Measurements from ENCODE around the gene FAM135A.
A peak's percentile ranks its signal among the peaks of the same experiment; 100 is the strongest.
"Not testable (repeated sequence)": the region's sequence is repeated elsewhere in the genome, so short reads cannot be mapped to it uniquely, and the experiment has no call there.

The FAM135A gene

GRCh38 chr6:70396796-70397729, 16.2 kb upstream of the FAM135A start:
- DNase-seq: no peak

GRCh38 chr6:70398783-70399728, 14.3 kb upstream of the FAM135A start:
- DNase-seq: no peak

GRCh38 chr6:70404658-70405057, 8.7 kb upstream of the FAM135A start:
- no peak for DNase-seq

DNA sequence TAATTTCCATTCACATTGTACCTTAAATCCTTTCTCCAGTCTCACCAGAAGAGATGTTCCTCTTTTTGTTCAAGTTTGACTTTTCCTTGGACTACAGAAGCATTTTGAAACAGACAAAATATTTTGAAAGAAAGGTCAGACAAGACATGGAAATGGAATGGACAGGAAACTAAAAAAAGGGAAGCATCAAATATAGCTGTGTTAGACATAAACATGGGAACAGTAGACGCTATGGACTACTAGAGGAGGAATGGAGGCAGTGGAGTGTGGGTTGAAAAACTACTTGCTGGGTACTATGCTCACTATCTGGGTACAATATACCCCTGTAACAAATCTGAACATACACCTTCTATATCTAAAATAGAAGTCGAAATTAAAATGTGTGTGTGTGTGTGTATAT, 4.1 kb upstream of the FAM135A start:
- no peak for DNase-seq

- DNase-seq: no peak
Measured at GRCh38 chr6:70411542-70412251, 1.6 kb upstream of the FAM135A start.

DNA sequence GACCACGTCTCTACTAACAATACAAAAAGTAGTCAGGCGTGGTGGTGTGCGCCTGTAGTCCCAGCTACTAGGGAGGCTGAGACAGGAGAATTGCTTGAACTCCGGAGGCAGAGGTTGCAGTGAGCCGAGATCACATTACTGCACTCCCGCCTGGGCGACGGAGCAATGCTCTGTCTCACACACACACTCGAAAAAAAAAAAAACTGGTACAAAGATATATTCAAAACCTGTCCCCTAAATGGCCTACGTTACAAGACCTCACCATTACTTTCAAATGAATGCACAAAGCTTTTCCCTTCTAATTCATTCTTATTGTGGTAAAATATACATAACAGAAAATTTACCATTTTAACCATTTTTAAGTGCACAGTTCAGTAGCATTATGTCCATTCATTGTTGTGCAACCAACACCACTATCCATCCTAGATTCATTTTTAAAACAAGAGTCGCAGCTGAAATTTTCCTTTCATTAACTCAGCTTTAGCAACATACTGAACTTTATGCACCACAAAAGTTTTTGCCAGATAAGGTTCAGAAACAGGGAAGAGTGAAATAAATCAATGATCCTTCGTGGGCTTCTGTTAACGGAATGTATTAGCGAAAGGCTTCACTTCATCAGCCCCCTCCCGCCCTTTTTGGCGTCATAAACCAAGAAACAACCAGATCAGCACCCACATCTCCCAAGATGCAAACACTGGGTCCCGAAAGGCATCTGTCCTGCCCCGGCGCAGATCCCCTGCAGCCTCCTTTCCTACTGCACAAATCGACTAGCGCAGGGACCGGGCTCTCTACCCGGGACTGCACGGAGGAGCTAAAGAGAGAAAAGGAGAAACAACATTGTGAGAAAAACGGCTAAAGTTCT, 825 bp upstream of the FAM135A start:
- no peak for DNase-seq

DNA sequence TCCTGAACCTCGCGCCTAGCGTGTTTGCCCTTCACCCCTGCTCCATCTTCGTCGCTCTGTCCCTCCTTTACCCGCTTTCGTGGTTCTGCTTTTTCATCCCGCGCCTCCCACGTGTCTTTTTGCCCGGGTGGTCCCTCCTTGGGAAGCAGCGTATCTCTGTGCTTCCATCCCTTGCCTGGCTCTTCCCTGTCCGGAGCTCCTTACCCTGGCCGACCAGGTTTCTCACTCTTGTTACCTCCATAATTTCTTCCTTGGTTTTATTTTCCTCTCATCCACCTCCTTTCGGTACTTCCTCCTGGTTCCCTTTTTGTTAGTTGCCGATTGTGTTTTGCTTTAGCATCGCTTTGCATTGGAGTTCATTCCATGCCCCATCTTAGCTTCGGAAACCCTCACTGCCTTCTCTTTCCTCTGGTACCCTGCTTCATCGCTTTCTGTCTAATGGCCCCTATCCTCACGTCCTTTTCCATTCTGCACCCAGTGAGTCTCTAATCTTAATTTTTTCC, 735 bp downstream of the FAM135A start:
- peak; percentile 18 for DNase-seq

GRCh38 chr6:70414813-70415212, 1.5 kb downstream of the FAM135A start:
- DNase-seq: no peak

GRCh38 chr6:70415247-70415646, 1.9 kb downstream of the FAM135A start:
- DNase-seq: no peak

DNA sequence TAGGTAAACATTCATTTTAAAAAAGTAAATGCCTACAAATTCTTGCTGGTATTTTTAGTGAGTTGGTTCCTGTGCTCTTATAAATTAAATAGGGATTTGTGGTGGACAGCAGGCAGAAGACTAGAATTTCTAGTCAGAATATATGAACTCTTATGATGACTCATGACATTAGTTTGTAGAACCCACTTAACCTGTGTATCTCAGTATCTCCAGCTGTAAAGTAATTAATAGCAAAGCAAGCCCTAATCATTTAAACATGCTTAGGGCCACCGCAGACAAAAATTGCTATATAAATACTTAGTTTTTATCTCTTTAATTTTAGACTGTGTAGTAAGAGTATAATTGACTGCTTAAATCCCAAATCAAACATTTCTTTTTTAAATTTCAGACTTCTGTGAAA, 2.4 kb downstream of the FAM135A start:
- DNase-seq: no peak

DNA sequence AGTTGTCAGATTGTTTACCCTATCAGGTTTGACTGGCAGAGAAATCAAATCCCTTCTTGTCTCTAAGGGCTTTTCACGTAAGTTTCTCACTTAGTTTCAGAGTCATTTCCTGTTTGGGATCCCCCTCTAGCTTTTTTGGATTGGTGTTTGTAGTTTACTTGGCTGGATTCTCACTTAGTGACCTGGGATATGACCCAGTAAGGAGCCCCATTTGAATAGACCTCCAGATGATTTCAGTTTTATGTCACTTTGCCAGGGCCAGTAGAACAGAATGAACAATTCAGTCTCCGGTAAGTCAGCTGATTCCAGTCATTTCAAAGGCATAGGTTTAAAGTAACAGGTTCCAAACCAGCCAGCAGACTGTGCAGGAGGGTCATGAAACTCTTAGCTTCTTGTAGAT, 8.2 kb downstream of the FAM135A start:
- DNase-seq: no peak

GRCh38 chr6:70423189-70424134, 10.2 kb downstream of the FAM135A start:
- no peak for DNase-seq

DNA sequence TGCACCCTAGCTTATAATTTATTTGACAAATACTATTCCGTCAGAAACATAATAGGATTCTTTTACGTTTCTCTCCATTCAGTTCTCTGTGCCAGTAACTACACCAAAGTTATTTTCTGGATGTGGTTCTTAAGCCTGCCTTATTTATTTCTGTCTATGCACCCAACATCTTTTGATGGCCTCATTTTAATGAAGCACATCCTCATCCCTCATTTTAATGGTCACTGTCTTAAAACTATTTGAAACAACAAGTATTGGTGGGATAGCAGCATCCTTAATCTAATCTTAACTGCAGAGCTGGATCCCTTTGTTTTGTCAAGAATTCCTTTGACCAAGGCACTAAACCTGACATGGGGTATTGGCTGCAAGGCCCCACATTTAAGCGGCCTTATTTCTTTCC, 11.0 kb downstream of the FAM135A start:
- no peak for DNase-seq

GRCh38 chr6:70436320-70436719, 23.0 kb downstream of the FAM135A start:
- DNase-seq: no peak

GRCh38 chr6:70445001-70445400, 31.7 kb downstream of the FAM135A start:
- no peak for DNase-seq

- DNase-seq: not testable (repeated sequence)
Measured at GRCh38 chr6:70447343-70448070, 34.2 kb downstream of the FAM135A start.

DNA sequence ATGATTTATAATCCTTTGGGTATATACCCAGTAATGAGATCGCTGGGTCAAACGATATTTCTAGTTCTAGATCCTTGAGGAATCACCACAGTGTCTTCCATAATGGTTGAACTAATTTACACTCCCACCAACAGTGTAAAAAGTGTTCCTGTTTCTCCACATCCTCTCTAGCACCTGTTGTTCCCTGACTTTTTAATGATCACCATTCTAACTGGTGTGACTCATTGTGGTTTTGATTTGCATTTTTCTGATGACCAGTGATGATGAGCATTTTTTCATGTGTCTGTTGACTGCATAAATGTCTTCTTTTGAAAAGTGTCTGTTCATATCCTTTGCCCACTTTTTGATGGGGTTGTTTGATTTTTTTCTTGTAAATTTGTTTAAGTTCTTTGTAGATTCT, 40.6 kb downstream of the FAM135A start:
- DNase-seq: not testable (repeated sequence)

- no peak for DNase-seq
Measured at GRCh38 chr6:70456735-70457134, 43.4 kb downstream of the FAM135A start.

DNA sequence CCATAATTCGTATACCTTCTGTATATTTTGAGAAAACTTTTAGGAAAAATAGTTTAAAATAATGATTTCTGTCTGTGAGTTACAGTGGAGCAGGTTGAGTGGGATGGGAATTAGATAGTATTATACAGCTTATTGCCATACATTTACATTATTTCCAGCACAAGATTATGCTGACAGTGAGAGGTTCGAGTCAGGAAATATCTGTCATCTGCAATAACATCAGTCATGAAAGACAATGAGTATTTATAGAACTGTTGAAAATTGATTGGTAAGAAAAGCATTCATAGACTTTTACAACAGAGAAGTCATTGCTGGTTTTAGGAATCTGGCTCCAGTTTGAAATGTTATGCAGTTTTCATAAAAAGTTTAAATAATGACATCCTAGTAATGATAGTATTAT, 45.9 kb downstream of the FAM135A start:
- no peak for DNase-seq

GRCh38 chr6:70459699-70460098, 46.4 kb downstream of the FAM135A start:
- DNase-seq: not testable (repeated sequence)

Data from NCI-H1105 (cell line).